HFF-Myc (cell line): Measurements from ENCODE around the gene BRCA2.
"Not testable (repeated sequence)": the region's sequence is repeated elsewhere in the genome, so short reads cannot be mapped to it uniquely, and the experiment has no call there.

Experiments used
- DNase-seq: peaks from one replicate; pipeline ENCODE4 v3.0.0-alpha.2; 2011; ENCODE audit warnings: low read depth; ENCODE audit errors: extremely low read depth
- H3K4me3 ChIP-seq: replicated peaks from 2 replicates; pipeline ENCODE4 v1.5.1; 2011; ENCODE audit warnings: low read depth, mild to moderate bottlenecking, control low read depth, low read length
- TF ChIP-seq, protein P1 (sequence below): IDR thresholded peaks from 2 replicates; pipeline ENCODE4 v1.5.1; 2012; ENCODE audit warnings: mild to moderate bottlenecking, low read depth, low read length, control low read depth; ENCODE audit errors: missing control alignments

BRCA2 gene

DNA sequence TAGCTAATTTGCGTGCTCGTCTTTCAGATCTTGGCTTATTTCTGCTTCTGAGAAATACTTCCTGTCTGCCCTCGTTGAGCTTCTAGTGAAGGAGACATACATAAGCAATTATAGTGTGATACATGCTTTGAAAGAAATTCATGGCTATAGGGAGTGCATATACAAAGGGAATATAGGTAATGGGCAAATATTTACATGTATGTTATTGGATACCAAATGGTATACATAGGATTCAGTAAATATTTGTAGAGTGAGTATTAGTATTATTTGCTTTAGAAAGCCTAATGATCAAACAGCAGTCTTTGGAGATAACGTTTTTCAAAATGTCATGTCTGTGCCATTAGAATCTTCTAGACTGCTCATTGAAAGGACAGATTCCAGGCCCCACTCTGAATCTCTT is 5.2 kb downstream of the BRCA2 start:
- DNase-seq: no peak
- H3K4me3 ChIP-seq: no peak overlapping the region
- TF ChIP-seq, protein P1, sequence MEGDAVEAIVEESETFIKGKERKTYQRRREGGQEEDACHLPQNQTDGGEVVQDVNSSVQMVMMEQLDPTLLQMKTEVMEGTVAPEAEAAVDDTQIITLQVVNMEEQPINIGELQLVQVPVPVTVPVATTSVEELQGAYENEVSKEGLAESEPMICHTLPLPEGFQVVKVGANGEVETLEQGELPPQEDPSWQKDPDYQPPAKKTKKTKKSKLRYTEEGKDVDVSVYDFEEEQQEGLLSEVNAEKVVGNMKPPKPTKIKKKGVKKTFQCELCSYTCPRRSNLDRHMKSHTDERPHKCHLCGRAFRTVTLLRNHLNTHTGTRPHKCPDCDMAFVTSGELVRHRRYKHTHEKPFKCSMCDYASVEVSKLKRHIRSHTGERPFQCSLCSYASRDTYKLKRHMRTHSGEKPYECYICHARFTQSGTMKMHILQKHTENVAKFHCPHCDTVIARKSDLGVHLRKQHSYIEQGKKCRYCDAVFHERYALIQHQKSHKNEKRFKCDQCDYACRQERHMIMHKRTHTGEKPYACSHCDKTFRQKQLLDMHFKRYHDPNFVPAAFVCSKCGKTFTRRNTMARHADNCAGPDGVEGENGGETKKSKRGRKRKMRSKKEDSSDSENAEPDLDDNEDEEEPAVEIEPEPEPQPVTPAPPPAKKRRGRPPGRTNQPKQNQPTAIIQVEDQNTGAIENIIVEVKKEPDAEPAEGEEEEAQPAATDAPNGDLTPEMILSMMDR: no peak

GRCh38 chr13:32323912-32324311 is 8.6 kb downstream of the BRCA2 start:
- H3K4me3 ChIP-seq: no peak overlapping the region
- DNase-seq: no peak
- TF ChIP-seq, protein P1: no peak

DNA sequence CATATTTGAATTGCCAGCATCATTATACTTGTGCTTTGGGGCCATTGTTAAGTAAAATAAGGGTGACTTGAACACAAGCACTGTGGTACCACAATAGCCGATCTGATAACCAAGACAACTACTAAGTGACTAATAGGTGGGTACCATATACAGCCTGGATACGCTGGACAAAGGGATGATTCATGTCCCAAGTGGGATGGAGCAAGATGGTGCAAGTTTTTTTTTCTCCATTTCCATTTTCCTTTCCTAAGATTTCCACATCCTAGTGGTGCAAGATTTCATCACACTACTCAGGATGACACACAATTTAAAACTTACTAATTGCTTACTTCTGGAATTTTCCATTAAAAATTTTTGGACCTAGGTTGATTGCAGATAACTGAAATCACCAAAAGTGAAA is 15.1 kb downstream of the BRCA2 start:
- no peak for DNase-seq
- TF ChIP-seq, protein P1: no peak
- no peak overlapping the region for H3K4me3 ChIP-seq

- DNase-seq: no peak
- TF ChIP-seq, protein P1: no peak
- H3K4me3 ChIP-seq: no peak overlapping the region
Measured at GRCh38 chr13:32334671-32335070, 19.4 kb downstream of the BRCA2 start.

DNA sequence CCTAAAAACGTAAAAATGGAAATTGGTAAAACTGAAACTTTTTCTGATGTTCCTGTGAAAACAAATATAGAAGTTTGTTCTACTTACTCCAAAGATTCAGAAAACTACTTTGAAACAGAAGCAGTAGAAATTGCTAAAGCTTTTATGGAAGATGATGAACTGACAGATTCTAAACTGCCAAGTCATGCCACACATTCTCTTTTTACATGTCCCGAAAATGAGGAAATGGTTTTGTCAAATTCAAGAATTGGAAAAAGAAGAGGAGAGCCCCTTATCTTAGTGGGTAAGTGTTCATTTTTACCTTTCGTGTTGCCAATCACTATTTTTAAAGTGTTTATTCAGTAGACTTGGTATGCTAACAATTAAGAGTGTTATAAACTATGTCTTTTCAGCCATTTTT is 25.6 kb downstream of the BRCA2 start:
- TF ChIP-seq, protein P1: no peak
- DNase-seq: no peak

GRCh38 chr13:32347651-32348050 is 32.3 kb downstream of the BRCA2 start:
- TF ChIP-seq, protein P1: no peak
- no peak overlapping the region for H3K4me3 ChIP-seq
- DNase-seq: no peak

More for the DNA sequence above, 25.6 kb downstream of the BRCA2 start:
- H3K4me3 ChIP-seq: no peak overlapping the region

GRCh38 chr13:32350839-32351441 is 35.6 kb downstream of the BRCA2 start:
- not testable (repeated sequence) for DNase-seq, H3K4me3 ChIP-seq
